ENCODE data around the gene LPCAT2.

DNA sequence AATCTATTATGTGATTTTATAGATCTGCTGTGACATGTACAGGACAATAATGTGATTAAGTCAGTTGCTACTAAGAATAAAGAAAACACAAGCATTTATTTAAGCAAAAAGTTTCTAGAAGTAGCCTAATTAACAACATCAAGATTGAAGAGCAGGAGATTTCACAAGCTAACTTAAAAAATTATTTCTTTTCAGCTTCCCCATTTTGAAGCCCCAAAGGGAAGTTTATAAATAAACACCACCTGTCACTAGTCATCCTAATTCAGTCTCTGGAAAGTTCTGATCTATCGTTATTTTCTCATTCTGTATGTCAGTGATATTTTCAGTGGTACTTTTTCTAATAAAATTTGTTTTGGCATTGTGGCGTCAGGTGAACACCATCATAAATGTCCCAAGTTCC is 65.9 kb downstream of the LPCAT2 start:
- no peak for TF ChIP-seq EP300 (IDR thresholded peaks at IDR 0.05; ENCODE audit: borderline replicate concordance)
- no peak for TF ChIP-seq TAF1 (IDR thresholded peaks at IDR 0.05; ENCODE audit: low read depth)
- TF ChIP-seq, protein P1, sequence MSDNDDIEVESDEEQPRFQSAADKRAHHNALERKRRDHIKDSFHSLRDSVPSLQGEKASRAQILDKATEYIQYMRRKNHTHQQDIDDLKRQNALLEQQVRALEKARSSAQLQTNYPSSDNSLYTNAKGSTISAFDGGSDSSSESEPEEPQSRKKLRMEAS (IDR thresholded peaks at IDR 0.05) = no peak
- no peak for TF ChIP-seq RAD21 (IDR thresholded peaks at IDR 0.05; ENCODE audit: low read depth)
